OCI-LY3 (cell line): Measurements from ENCODE around the gene PHTF2.

Experiments
- EZH2phosphoT487 ChIP-seq: fragments of 200-600 bp; shearing (Covaris generic); IDR thresholded peaks from 2 replicates; pipeline ENCODE4 v1.6.1; 2018; ENCODE audit warnings: antibody characterized with exemption, mixed run types, low read depth
- TF ChIP-seq, protein P1 (sequence below): fragments of 200-600, 300-600 bp; sonication (generic); IDR thresholded peaks from 2 replicates; pipeline ENCODE4 v1.5.1; 2014; ENCODE audit warnings: antibody characterized with exemption, low read length, low read depth

- TF ChIP-seq, protein P1, sequence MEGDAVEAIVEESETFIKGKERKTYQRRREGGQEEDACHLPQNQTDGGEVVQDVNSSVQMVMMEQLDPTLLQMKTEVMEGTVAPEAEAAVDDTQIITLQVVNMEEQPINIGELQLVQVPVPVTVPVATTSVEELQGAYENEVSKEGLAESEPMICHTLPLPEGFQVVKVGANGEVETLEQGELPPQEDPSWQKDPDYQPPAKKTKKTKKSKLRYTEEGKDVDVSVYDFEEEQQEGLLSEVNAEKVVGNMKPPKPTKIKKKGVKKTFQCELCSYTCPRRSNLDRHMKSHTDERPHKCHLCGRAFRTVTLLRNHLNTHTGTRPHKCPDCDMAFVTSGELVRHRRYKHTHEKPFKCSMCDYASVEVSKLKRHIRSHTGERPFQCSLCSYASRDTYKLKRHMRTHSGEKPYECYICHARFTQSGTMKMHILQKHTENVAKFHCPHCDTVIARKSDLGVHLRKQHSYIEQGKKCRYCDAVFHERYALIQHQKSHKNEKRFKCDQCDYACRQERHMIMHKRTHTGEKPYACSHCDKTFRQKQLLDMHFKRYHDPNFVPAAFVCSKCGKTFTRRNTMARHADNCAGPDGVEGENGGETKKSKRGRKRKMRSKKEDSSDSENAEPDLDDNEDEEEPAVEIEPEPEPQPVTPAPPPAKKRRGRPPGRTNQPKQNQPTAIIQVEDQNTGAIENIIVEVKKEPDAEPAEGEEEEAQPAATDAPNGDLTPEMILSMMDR: no peak
- no peak for TF ChIP-seq EZH2phosphoT487
Observed at GRCh38 chr7:77944183-77945182, 145.9 kb downstream of the PHTF2 start.
